ENCODE results near the gene PRKD2. TPM values are rescaled to one million over a fixed set of nuclear protein-coding genes. Genes with fewer than 3 reads are reported as not detected.

The PRKD2 gene
- total and polyA plus RNA-seq, 2 experiments from 2014 or later: 15.6 to 37.9 TPM

DNA sequence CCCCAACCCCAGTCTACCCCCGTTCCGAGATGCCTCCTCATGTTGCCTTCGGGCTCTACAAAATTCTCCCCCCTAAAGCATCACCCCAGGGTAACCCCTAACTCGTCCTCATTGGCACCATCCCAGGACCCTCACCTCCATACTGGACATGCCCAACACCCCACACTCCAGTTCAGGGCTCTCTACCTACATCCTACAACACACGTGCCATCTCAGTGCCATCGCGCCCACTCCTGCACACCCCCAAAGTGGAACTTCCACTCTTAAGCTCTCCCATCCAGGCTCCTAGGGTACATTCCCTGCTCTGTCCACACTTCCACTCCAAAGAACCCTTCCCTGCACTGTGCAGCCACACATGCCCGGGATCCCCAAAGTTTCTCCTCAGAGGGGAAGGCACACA, 28.1 kb upstream of the PRKD2 start:
- Histone ChIP-seq H3K4me3 (peak overlapping the region; percentile 100), H3K27ac (no peak overlapping the region), H4K20me1 (ENCODE audit: insufficient read depth, poor library complexity, severe bottlenecking) (peaks cover 58% of the 10 kb centered on the region), H3K9me2 (replicated peaks; ENCODE audit: insufficient read depth) (no peaks in the 10 kb centered on the region), H3K36me3 (replicated peaks; ENCODE audit: insufficient read depth, low read depth) (no peaks in the 10 kb centered on the region), H3K4me1 (ENCODE audit: insufficient read depth) (peaks cover 11% of the 10 kb centered on the region), H3K9me3 (ENCODE audit: low read depth) (no peaks in the 10 kb centered on the region), H3K4me2 (peak overlapping the region; percentile 96), H2AFZ (no peak overlapping the region), H3K27me3 (no peaks in the 10 kb centered on the region), H3K79me2 (peaks cover 77% of the 10 kb centered on the region)
- DNase-seq (ENCODE audit: low spot score): no peak
- TF ChIP-seq, protein P1, sequence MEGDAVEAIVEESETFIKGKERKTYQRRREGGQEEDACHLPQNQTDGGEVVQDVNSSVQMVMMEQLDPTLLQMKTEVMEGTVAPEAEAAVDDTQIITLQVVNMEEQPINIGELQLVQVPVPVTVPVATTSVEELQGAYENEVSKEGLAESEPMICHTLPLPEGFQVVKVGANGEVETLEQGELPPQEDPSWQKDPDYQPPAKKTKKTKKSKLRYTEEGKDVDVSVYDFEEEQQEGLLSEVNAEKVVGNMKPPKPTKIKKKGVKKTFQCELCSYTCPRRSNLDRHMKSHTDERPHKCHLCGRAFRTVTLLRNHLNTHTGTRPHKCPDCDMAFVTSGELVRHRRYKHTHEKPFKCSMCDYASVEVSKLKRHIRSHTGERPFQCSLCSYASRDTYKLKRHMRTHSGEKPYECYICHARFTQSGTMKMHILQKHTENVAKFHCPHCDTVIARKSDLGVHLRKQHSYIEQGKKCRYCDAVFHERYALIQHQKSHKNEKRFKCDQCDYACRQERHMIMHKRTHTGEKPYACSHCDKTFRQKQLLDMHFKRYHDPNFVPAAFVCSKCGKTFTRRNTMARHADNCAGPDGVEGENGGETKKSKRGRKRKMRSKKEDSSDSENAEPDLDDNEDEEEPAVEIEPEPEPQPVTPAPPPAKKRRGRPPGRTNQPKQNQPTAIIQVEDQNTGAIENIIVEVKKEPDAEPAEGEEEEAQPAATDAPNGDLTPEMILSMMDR (IDR thresholded peaks at IDR 0.05; ENCODE audit: poor library complexity): no peak
- TF ChIP-seq EZH2 (IDR thresholded peaks at IDR 0.05; ENCODE audit: borderline replicate concordance) (no peak), EZH2phosphoT487 (IDR thresholded peaks at IDR 0.05; ENCODE audit: low read depth, severe bottlenecking, unreplicated experiment) (no peak)
- WGBS (ENCODE audit: low lambda C conversion rate, missing lambda C conversion rate): 55% methylated on average over 7 of the region's 8 CpGs

DNA sequence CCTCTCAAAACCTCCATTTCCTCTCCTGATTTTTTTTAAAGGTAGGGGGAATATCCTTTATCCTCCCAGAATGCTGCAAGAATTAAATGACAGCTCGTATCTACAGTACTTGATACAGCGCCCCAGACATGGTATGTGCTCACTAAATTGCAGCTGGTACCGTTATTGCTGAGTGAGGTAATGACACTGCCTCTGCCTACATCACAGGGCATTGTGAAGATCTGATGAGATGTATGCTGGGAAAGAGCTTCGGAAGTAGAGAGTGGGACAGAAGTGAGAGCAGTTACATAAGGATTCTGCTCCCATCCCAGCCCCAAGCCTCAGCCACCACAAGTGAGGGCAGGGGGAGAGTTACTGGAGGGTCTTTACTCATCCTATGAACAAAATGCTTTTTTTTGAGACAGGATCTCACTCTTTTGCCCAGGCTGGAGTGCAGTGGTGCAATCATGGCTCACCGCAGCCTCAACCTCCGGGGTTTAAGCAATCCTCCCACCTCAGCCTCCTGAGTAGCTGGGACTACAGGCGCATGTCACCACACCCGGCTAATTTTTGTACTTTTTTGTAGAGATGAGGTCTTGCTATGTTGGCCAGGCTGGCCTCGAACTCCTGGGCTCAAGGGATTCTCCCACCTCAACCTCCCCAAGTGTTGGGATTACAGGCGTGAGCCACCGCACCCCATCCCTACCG, 27.2 kb upstream of the PRKD2 start:
- H3K36me3 ChIP-seq (replicated peaks; ENCODE audit: insufficient read depth, low read depth): no peaks in the 10 kb centered on the region
- no peak overlapping the region for H3K27ac ChIP-seq
- no peaks in the 10 kb centered on the region for H3K9me3 ChIP-seq (ENCODE audit: low read depth)
- WGBS (ENCODE audit: low lambda C conversion rate, missing lambda C conversion rate): 87% methylated on average over 12 of the region's 12 CpGs
- peaks cover 67% of the 10 kb centered on the region for H4K20me1 ChIP-seq (ENCODE audit: insufficient read depth, poor library complexity, severe bottlenecking)
- DNase-seq (ENCODE audit: low spot score): no peak
- H3K4me1 ChIP-seq (ENCODE audit: insufficient read depth): peaks cover 11% of the 10 kb centered on the region
- H3K4me3 ChIP-seq: no peak overlapping the region
- no peaks in the 10 kb centered on the region for H3K27me3 ChIP-seq
- no peak overlapping the region for H2AFZ ChIP-seq
- H3K9me2 ChIP-seq (replicated peaks; ENCODE audit: insufficient read depth): no peaks in the 10 kb centered on the region
- no peak for TF ChIP-seq EZH2phosphoT487 (IDR thresholded peaks at IDR 0.05; ENCODE audit: low read depth, severe bottlenecking, unreplicated experiment)
- TF ChIP-seq EZH2 (IDR thresholded peaks at IDR 0.05; ENCODE audit: borderline replicate concordance): no peak
- TF ChIP-seq, protein P1 (IDR thresholded peaks at IDR 0.05; ENCODE audit: poor library complexity): no peak
- H3K4me2 ChIP-seq: peak overlapping the region; percentile 96
- H3K79me2 ChIP-seq: peaks cover 86% of the 10 kb centered on the region

DNA sequence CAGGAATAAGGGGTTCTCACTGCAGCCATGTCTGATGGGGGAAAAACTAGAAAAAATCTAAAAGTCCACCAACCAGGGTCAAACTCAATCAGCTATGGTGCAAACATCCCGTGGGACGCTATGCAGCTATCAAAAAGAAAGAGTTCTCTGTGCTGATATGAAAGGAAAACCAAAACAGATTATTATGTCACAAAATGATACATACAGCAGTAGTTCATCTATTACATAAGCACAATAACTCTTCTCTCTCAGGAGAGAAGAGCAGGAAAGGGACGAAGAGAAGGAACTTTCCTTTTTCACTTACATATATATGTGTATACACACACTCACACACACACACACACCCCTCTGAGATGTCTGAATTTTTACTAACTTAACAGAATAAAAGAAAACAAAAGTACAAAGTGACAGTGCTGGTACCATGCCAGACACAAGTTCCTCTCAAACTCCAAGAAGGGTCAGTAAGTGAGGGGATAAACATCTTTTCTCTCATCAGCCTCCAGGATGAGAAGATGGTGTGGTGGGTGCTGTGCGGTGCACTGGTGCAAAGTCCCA, 26.1 kb upstream of the PRKD2 start:
- H3K4me2 ChIP-seq: peak overlapping the region; percentile 96
- peaks cover 97% of the 10 kb centered on the region for H3K79me2 ChIP-seq
- no peaks in the 10 kb centered on the region for H3K9me2 ChIP-seq (replicated peaks; ENCODE audit: insufficient read depth)
- H2AFZ ChIP-seq: no peak overlapping the region
- WGBS (ENCODE audit: low lambda C conversion rate, missing lambda C conversion rate): 89% methylated on average over 4 of the region's 4 CpGs
- no peak for TF ChIP-seq EZH2 (IDR thresholded peaks at IDR 0.05; ENCODE audit: borderline replicate concordance)
- TF ChIP-seq EZH2phosphoT487 (IDR thresholded peaks at IDR 0.05; ENCODE audit: low read depth, severe bottlenecking, unreplicated experiment): no peak
- TF ChIP-seq, protein P1 (IDR thresholded peaks at IDR 0.05; ENCODE audit: poor library complexity): no peak
- no peak overlapping the region for H3K27ac ChIP-seq
- no peak for DNase-seq (ENCODE audit: low spot score)
- H3K4me3 ChIP-seq: no peak overlapping the region
- H4K20me1 ChIP-seq (ENCODE audit: insufficient read depth, poor library complexity, severe bottlenecking): peaks cover 78% of the 10 kb centered on the region
- H3K4me1 ChIP-seq (ENCODE audit: insufficient read depth): peaks cover 11% of the 10 kb centered on the region
- H3K36me3 ChIP-seq (replicated peaks; ENCODE audit: insufficient read depth, low read depth): no peaks in the 10 kb centered on the region
- H3K9me3 ChIP-seq (ENCODE audit: low read depth): no peaks in the 10 kb centered on the region
- no peaks in the 10 kb centered on the region for H3K27me3 ChIP-seq
